ENCODE data around the gene IKBKG.
"Not testable (repeated sequence)": the region's sequence is repeated elsewhere in the genome, so short reads cannot be mapped to it uniquely, and the experiment has no call there.

IKBKG gene

GRCh38 chrX:154605566-154605965 lies 58.1 kb downstream of the IKBKG start:
- H3K27ac ChIP-seq, result peak overlapping the region; percentile 75
- TF ChIP-seq, protein P1, sequence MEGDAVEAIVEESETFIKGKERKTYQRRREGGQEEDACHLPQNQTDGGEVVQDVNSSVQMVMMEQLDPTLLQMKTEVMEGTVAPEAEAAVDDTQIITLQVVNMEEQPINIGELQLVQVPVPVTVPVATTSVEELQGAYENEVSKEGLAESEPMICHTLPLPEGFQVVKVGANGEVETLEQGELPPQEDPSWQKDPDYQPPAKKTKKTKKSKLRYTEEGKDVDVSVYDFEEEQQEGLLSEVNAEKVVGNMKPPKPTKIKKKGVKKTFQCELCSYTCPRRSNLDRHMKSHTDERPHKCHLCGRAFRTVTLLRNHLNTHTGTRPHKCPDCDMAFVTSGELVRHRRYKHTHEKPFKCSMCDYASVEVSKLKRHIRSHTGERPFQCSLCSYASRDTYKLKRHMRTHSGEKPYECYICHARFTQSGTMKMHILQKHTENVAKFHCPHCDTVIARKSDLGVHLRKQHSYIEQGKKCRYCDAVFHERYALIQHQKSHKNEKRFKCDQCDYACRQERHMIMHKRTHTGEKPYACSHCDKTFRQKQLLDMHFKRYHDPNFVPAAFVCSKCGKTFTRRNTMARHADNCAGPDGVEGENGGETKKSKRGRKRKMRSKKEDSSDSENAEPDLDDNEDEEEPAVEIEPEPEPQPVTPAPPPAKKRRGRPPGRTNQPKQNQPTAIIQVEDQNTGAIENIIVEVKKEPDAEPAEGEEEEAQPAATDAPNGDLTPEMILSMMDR (conservative IDR thresholded peaks at IDR 0.05), result no peak

DNA sequence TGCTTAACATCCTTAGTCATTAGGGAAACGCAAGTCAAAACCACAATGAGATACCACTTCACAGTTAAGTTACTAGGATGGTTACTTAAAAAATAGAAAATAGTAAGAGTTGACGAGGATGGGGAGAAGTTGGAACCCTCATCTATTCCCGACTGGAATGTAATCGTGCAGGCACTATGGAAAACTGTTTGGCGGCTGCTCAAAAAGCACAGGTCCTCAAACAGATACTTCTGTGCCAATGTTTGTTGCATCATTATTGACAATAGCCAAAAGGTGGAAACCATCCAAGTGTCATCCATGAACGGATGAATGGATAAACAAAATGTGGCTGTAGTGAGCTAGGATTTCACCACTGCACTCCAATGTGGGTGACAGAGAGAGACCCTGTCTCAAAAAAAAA lies 60.0 kb downstream of the IKBKG start:
- peak overlapping the region; percentile 75 for H3K27ac ChIP-seq
- TF ChIP-seq, protein P1 (conservative IDR thresholded peaks at IDR 0.05), result no peak

- peak overlapping the region; percentile 75 for H3K27ac ChIP-seq
These were observed 60.6 kb downstream of the IKBKG start for GRCh38 chrX:154607976-154608375.

DNA sequence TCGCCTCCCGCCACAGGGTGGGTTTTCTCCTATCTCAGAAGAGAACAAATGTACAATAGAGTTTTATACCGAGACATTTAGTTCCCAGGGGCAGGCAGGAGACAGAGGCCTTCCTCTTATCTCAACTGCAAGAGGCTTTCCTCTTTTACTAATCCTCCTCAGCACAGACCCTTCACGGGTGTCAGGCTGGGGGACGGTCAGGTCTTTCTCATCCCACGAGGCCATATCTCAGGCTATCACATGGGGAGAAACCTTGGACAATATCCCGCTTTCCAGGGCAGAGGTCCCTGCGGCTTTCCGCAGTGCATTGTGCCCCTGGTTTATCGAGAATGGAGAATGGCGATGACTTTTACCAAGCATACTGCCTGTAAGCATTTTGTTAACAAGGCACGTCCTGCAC lies 61.4 kb downstream of the IKBKG start:
- H3K27ac ChIP-seq, result not testable (repeated sequence)

GRCh38 chrX:154611146-154611545 lies 63.7 kb downstream of the IKBKG start:
- peak overlapping the region; percentile 70; the same call in 1 of the 2 replicates for H3K27ac ChIP-seq

DNA sequence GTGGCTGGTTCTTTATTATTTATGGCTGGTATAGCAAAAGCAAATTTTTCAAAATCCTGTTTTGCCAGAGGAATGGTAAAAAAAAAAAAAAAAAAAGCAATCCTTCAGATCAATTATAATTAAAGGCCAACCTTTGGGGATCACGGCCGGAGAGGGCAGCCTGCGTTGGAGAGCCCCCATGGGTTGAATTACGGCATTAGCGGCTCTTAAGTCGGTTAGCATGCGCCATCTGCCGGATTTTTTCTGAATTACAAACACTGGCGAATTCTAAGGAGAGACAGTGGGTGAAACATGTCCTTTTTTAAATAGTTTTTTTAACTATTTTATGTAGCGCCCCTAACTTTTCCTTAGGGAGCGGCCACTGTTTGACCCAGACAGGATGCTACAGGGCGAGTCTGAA lies 66.2 kb downstream of the IKBKG start:
- H3K27ac ChIP-seq, result not testable (repeated sequence)
